IPS-15b (cell line): ENCODE measurements around the gene PEPD.
A peak's percentile ranks its signal among the peaks of the same experiment; 100 is the strongest.

ENCODE experiments used
- H3K27me3 ChIP-seq: one replicate; pipeline ENCODE4 v1.6.1; 2013; ENCODE audit warnings: low read length; ENCODE audit not compliant: control insufficient read depth, insufficient read depth
- H3K36me3 ChIP-seq: one replicate; pipeline ENCODE4 v1.6.1; 2013; ENCODE audit warnings: low read length; ENCODE audit not compliant: control insufficient read depth, insufficient read depth
- H3K4me1 ChIP-seq: one replicate; pipeline ENCODE4 v1.6.1; 2013; ENCODE audit warnings: mild to moderate bottlenecking, low read length; ENCODE audit not compliant: control insufficient read depth, insufficient read depth
- H3K4me3 ChIP-seq: one replicate; pipeline ENCODE4 v1.5.1; 2013; ENCODE audit warnings: low read depth, low read length
- H3K9ac ChIP-seq: one replicate; pipeline ENCODE4 v1.6.1; 2013; ENCODE audit warnings: low read depth, mild to moderate bottlenecking, low read length
- H3K9me3 ChIP-seq: one replicate; pipeline ENCODE4 v1.6.1; 2013; ENCODE audit warnings: mild to moderate bottlenecking, low read length; ENCODE audit not compliant: control insufficient read depth, insufficient read depth

Gene PEPD

DNA sequence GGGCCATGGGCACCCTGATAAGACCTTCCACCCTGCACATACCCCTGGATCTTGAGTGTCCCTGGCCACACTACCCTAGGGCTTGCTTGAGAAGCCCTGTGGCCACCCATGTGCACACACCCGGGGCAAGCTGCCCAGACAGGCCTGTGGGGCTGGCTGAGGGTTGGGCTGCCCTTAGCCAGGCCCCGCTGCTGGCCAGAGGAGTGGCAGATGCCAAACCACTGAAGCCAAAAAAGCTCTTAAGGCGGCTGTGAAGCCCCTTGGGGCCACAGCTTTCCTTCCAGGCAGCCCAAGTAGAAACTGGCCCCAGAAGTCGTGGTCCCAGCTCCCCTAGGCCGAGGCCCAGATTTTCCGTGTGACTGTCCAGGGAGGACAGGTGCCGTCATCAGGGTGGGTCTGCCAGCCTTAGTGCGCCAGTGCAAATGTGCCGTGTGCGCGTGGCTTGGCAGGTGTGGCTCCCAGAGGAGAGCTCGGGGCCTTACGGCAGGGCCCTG lies 133.3 kb downstream of the PEPD start:
- Histone ChIP-seq H3K27me3 (no peaks in the 10 kb centered on the region), H3K9me3 (no peaks in the 10 kb centered on the region), H3K36me3 (peaks cover 13% of the 10 kb centered on the region), H3K9ac (peak overlapping the region; percentile 8), H3K4me3 (no peak overlapping the region), H3K4me1 (no peaks in the 10 kb centered on the region)

- H3K4me1 ChIP-seq, result no peaks in the 10 kb centered on the region
- H3K4me3 ChIP-seq, result no peak overlapping the region
- no peaks in the 10 kb centered on the region for H3K9me3 ChIP-seq
- H3K36me3 ChIP-seq, result peaks cover 13% of the 10 kb centered on the region
- H3K27me3 ChIP-seq, result no peaks in the 10 kb centered on the region
- H3K9ac ChIP-seq, result no peak overlapping the region
Observed at GRCh38 chr19:33387351-33388230, 134.0 kb downstream of the PEPD start.

GRCh38 chr19:33386361-33386858 lies 135.2 kb downstream of the PEPD start:
- Histone ChIP-seq H3K27me3 (no peaks in the 10 kb centered on the region), H3K9me3 (no peaks in the 10 kb centered on the region), H3K4me3 (no peak overlapping the region), H3K4me1 (peaks cover under 1% of the 10 kb centered on the region), H3K36me3 (peaks cover 13% of the 10 kb centered on the region), H3K9ac (no peak overlapping the region)

DNA sequence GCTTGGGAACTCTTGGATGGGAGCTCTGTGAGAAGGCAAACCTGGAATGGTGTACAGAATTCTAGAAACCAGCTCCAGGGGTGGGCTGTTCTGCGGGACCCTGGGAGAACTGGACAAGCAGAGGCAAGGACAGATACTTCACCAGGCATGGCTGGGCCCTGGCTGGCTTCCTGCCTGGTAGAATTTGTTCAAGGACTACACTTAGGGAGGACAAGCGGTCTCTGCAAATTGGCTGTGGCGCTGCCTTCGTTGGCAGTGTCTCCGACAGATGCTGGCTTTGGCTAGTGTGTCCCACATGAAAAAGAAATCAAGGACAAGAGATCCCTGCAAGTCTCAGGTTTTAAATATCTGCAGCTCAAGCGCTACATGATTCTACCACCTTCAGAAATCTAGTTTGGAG lies 135.6 kb downstream of the PEPD start:
- Histone ChIP-seq H3K4me3 (no peak overlapping the region), H3K27me3 (no peaks in the 10 kb centered on the region), H3K36me3 (peaks cover 10% of the 10 kb centered on the region), H3K9ac (no peak overlapping the region), H3K9me3 (no peaks in the 10 kb centered on the region), H3K4me1 (peaks cover 3% of the 10 kb centered on the region)

DNA sequence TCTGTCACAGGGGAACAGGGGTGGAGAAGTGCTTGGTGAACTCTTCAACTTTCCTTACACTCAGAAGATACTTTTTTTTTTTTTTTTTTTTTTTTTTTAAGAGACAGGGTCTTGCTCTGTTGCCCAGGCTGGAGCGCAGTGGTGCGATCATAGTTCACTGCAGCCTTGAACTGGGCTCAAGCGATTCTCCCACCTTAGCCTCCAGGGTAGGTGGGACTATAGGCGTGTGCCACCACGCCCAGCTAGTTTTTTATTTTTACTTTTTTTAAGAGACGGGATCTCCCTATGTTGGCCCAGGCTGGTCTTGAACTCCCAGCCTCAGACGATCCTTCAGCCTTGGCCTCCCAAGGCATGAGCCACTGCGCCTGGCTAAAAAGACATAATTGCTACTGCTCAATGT lies 136.6 kb downstream of the PEPD start:
- Histone ChIP-seq H3K27me3 (no peaks in the 10 kb centered on the region), H3K9me3 (no peaks in the 10 kb centered on the region), H3K36me3 (peaks cover 8% of the 10 kb centered on the region), H3K9ac (no peak overlapping the region), H3K4me3 (no peak overlapping the region), H3K4me1 (peaks cover 3% of the 10 kb centered on the region)

DNA sequence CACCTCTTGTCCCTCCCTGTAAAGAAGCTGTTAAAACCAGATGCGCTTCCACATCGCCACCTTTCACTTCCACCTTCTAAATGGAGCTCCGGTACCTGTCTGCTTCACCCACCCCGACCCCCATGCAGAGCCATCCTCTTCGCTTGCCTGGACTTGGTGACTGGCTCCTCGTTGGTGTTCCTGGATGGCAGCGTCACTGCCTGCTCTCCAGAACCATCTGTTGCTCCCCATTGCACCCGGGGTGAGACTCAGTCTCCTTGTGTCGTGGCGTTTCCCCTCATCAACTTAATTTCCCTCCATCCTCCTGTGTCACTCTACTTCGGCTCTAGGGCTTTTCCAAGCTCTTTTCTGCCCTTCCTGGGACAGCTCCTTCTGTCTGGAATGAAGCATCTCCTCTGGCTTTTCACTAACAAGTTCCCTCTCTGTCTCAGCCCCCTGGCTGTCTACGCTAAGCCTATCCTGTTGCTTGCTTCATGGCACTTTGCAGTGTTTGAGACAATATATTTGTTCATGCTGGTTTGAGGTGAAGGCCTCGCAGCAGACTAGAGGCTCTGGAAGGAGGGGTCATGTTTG lies 137.8 kb downstream of the PEPD start:
- Histone ChIP-seq H3K27me3 (no peaks in the 10 kb centered on the region), H3K9ac (no peak overlapping the region), H3K4me1 (peaks cover 3% of the 10 kb centered on the region), H3K9me3 (no peaks in the 10 kb centered on the region), H3K36me3 (peaks cover 8% of the 10 kb centered on the region), H3K4me3 (no peak overlapping the region)

GRCh38 chr19:33382982-33383381 lies 138.6 kb downstream of the PEPD start:
- Histone ChIP-seq H3K9me3 (no peaks in the 10 kb centered on the region), H3K27me3 (no peaks in the 10 kb centered on the region), H3K4me1 (peaks cover 11% of the 10 kb centered on the region), H3K36me3 (peaks cover 8% of the 10 kb centered on the region), H3K9ac (no peak overlapping the region), H3K4me3 (no peak overlapping the region)

DNA sequence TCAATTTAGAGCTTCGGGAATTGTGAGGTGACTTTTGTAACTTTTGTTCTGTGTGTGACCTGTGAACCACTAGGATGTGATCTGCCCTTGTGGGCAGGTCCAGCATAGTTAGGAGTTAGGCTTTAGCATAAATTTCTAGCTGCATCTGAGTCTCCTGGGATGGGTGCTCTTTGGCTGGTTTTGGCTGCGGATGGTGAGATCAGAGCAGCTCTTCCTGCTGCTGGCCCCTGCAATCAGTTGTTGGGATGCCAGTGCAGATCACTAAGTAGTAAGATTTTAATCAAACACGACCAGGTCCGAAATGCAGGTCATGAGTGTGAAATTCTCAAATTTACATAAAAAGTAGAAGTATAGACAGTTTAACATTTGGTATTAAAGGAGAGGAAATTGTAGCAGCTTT lies 139.6 kb downstream of the PEPD start:
- H3K9ac ChIP-seq, result no peak overlapping the region
- no peaks in the 10 kb centered on the region for H3K9me3 ChIP-seq
- H3K4me3 ChIP-seq, result no peak overlapping the region
- H3K4me1 ChIP-seq, result peaks cover 11% of the 10 kb centered on the region
- no peaks in the 10 kb centered on the region for H3K27me3 ChIP-seq
- H3K36me3 ChIP-seq, result peaks cover 3% of the 10 kb centered on the region

DNA sequence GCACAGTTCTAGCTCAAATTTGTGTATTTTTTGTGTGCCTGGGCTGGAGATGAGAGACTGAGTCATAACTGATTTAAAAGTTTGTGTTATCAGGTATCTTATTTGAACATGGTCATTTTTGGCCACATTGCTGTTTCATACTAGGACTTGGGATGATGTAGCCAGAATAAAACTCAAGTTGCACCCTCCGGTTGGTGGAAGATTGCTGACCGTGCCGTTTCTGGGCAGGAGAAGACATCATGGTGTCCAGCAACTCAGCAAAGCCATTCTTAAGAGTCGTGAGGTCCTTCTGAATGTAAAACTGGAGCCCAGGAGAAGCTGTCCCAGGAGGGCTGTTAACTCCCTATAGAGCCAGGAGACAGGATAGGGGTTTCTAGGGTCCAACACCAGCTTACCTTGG lies 140.5 kb downstream of the PEPD start:
- no peak overlapping the region for H3K4me3 ChIP-seq
- H3K27me3 ChIP-seq, result no peaks in the 10 kb centered on the region
- no peaks in the 10 kb centered on the region for H3K9me3 ChIP-seq
- no peak overlapping the region for H3K9ac ChIP-seq
- peaks cover 14% of the 10 kb centered on the region for H3K4me1 ChIP-seq
- H3K36me3 ChIP-seq, result peaks cover 2% of the 10 kb centered on the region

- Histone ChIP-seq H3K27me3 (no peaks in the 10 kb centered on the region), H3K9ac (no peak overlapping the region), H3K36me3 (no peaks in the 10 kb centered on the region), H3K4me3 (no peak overlapping the region), H3K4me1 (peaks cover 23% of the 10 kb centered on the region), H3K9me3 (no peaks in the 10 kb centered on the region)
Observed at GRCh38 chr19:33379151-33379829, 142.3 kb downstream of the PEPD start.

- H3K4me3 ChIP-seq, result no peak overlapping the region
- H3K9me3 ChIP-seq, result no peaks in the 10 kb centered on the region
- peaks cover 23% of the 10 kb centered on the region for H3K4me1 ChIP-seq
- no peaks in the 10 kb centered on the region for H3K36me3 ChIP-seq
- H3K9ac ChIP-seq, result no peak overlapping the region
- H3K27me3 ChIP-seq, result no peaks in the 10 kb centered on the region
Observed at GRCh38 chr19:33377586-33378475, 143.8 kb downstream of the PEPD start.
